SK-N-SH treated with all-trans-retinoic acid at 6 μM for 48 hours (cell line): ENCODE measurements around the gene GABBR2.
A peak's percentile ranks its signal among the peaks of the same experiment; 100 is the strongest.

Source experiments
- ATAC-seq: fragments of 200-7000 bp; cut with Tn5 transposase; 3 replicates; pipeline ENCODE4 v1.9.1; 2020; ENCODE audit warnings: mild to moderate bottlenecking, moderate library complexity
- ARNTL ChIP-seq: fragments of 450-650 bp; formaldehyde crosslinking; IDR thresholded peaks from 2 replicates; pipeline ENCODE4 v1.5.0; 2020; ENCODE audit warnings: low read depth, mild to moderate bottlenecking, moderate library complexity, borderline replicate concordance
- BACH2 ChIP-seq: fragments of 250-450 bp; sonication (Bioruptor Pico); IDR thresholded peaks from 2 replicates; pipeline ENCODE4 v1.9.0; 2021; ENCODE audit warnings: mild to moderate bottlenecking, borderline replicate concordance
- CSDC2 ChIP-seq: fragments of 250-450 bp; sonication (Bioruptor Pico); IDR thresholded peaks from 2 replicates; pipeline ENCODE4 v1.5.0; 2020; ENCODE audit warnings: mild to moderate bottlenecking, moderate library complexity
- ESRRG ChIP-seq: fragments of 250-450 bp; sonication (Bioruptor Pico); IDR thresholded peaks from 2 replicates; pipeline ENCODE4 v1.6.1; 2021; ENCODE audit warnings: mild to moderate bottlenecking
- ISL1 ChIP-seq: fragments of 250-450 bp; sonication (Bioruptor Pico); IDR thresholded peaks from 2 replicates; pipeline ENCODE4 v2.1.2; 2022; ENCODE audit warnings: mild to moderate bottlenecking, moderate library complexity
- PPARA ChIP-seq: fragments of 250-450 bp; sonication (Bioruptor Pico); IDR thresholded peaks from 2 replicates; pipeline ENCODE4 v1.5.0; 2020; ENCODE audit warnings: mild to moderate bottlenecking, borderline replicate concordance
- RARB ChIP-seq: fragments of 250-450 bp; sonication (Bioruptor Pico); IDR thresholded peaks from 2 replicates; pipeline ENCODE4 v1.8.0; 2021; ENCODE audit warnings: mild to moderate bottlenecking, moderate library complexity
- SNAI2 ChIP-seq: fragments of 250-450 bp; sonication (Bioruptor Pico); IDR thresholded peaks from 2 replicates; pipeline ENCODE4 v1.5.0; 2020; ENCODE audit warnings: mild to moderate bottlenecking, moderate library complexity
- TCF4 ChIP-seq: fragments of 250-450 bp; sonication (Bioruptor Pico); IDR thresholded peaks from 2 replicates; pipeline ENCODE4 v1.8.0; 2021; ENCODE audit warnings: mild to moderate bottlenecking, moderate library complexity, borderline replicate concordance
- TOX ChIP-seq: fragments of 250-450 bp; sonication (Bioruptor Pico); IDR thresholded peaks from 2 replicates; pipeline ENCODE4 v1.8.0; 2021; ENCODE audit warnings: mild to moderate bottlenecking, moderate library complexity, borderline replicate concordance
- ZC3H10 ChIP-seq: fragments of 250-450 bp; sonication (Bioruptor Pico); IDR thresholded peaks from 2 replicates; pipeline ENCODE4 v1.5.1; 2021; ENCODE audit warnings: mild to moderate bottlenecking, moderate library complexity
- ZFP3 ChIP-seq: fragments of 250-450 bp; sonication (Bioruptor Pico); IDR thresholded peaks from 2 replicates; pipeline ENCODE4 v1.5.0; 2020; ENCODE audit warnings: mild to moderate bottlenecking, moderate library complexity
- ZFP30 ChIP-seq: fragments of 450-650 bp; formaldehyde crosslinking; IDR thresholded peaks from 2 replicates; pipeline ENCODE4 v1.5.0; 2022; ENCODE audit warnings: mild to moderate bottlenecking, moderate library complexity
- ZNF565 ChIP-seq: fragments of 450-650 bp; formaldehyde crosslinking; conservative IDR thresholded peaks from 2 replicates; pipeline ENCODE4 v1.5.0; 2020; ENCODE audit warnings: low read depth, mild to moderate bottlenecking, moderate library complexity
- TF ChIP-seq, protein P1 (sequence below): fragments of 250-450 bp; sonication (Bioruptor Pico); IDR thresholded peaks from 2 replicates; pipeline ENCODE4 v1.5.0; 2020; ENCODE audit warnings: mild to moderate bottlenecking, moderate library complexity
- TF ChIP-seq, protein P2 (sequence below): fragments of 250-450 bp; sonication (Bioruptor Pico); IDR thresholded peaks from 2 replicates; pipeline ENCODE4 v1.5.1; 2021; ENCODE audit warnings: mild to moderate bottlenecking, moderate library complexity
- TF ChIP-seq, protein P3 (sequence below): fragments of 250-450 bp; sonication (Bioruptor Pico); IDR thresholded peaks from 2 replicates; pipeline ENCODE4 v1.8.0; 2020; ENCODE audit warnings: mild to moderate bottlenecking, moderate library complexity, borderline replicate concordance

Gene GABBR2

DNA sequence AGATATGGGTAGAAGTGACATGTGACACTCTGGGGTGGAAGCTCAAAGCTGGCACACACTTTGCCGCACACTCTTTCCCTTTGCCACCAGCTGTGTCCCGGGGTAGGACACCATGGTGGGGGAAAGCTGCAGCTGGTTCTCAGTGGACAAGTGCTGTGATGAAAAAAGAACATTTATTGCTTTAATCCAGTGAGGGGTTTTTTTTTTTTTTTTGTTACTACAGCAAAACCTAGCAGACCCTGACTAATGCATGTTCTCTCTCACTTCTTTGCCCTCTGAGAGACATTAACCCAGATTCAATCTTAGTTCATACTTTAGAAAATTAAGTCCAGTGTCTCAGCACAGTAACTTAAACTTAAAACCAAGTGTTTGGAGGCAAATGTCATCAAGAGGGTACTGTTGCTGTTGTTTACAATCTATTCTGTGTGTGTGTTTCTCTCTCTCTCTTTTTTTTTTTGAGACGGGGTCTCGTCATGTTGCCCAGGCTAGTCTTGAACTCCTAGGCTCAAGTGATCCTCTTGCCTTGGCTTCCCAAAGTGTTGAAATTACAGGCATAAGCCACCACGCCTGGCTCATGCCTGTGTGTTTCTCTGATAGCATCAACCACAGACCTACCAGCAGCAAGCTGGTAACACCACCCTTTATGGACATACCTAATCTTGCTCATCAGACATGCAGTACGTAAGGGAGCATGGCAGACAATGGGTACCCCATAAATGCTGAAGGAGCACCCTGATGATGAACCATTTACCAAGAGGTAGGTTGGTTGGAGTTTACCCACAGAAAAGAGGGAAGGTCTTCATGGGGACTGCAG, 368.5 kb downstream of the GABBR2 start:
- no peak for TF ChIP-seq RARB (CRISPR knock-in tag)
- no peak for TF ChIP-seq ZC3H10 (CRISPR knock-in tag)
- ATAC-seq = no peak

DNA sequence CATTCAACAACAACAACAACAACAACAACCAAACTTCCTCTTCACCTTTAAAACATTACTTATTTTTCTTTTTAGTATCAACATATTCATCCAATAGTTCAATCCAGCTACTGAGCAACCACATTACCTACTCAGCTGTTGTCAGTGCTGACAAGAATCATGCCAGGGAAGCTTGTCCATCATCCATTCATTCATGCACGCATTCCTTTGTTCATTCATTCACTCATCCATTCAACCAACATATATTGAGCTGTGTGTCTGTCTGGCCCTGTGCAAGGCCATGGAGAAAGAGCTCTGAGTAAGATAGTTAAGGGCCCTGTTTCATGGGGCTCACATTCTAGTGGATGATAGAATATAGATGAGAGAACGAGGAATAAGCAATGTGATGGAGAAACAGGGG, 373.1 kb downstream of the GABBR2 start:
- ATAC-seq = no peak
- TF ChIP-seq, protein P1, sequence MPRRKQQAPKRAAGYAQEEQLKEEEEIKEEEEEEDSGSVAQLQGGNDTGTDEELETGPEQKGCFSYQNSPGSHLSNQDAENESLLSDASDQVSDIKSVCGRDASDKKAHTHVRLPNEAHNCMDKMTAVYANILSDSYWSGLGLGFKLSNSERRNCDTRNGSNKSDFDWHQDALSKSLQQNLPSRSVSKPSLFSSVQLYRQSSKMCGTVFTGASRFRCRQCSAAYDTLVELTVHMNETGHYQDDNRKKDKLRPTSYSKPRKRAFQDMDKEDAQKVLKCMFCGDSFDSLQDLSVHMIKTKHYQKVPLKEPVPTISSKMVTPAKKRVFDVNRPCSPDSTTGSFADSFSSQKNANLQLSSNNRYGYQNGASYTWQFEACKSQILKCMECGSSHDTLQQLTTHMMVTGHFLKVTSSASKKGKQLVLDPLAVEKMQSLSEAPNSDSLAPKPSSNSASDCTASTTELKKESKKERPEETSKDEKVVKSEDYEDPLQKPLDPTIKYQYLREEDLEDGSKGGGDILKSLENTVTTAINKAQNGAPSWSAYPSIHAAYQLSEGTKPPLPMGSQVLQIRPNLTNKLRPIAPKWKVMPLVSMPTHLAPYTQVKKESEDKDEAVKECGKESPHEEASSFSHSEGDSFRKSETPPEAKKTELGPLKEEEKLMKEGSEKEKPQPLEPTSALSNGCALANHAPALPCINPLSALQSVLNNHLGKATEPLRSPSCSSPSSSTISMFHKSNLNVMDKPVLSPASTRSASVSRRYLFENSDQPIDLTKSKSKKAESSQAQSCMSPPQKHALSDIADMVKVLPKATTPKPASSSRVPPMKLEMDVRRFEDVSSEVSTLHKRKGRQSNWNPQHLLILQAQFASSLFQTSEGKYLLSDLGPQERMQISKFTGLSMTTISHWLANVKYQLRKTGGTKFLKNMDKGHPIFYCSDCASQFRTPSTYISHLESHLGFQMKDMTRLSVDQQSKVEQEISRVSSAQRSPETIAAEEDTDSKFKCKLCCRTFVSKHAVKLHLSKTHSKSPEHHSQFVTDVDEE (CRISPR knock-in tag) = no peak
- TF ChIP-seq ISL1 (CRISPR knock-in tag) (no peak), TCF4 (no peak), TOX (CRISPR knock-in tag) (no peak), ZC3H10 (CRISPR knock-in tag) (no peak), PPARA (CRISPR knock-in tag) (no peak), ESRRG (CRISPR knock-in tag) (no peak), RARB (CRISPR knock-in tag) (no peak)

DNA sequence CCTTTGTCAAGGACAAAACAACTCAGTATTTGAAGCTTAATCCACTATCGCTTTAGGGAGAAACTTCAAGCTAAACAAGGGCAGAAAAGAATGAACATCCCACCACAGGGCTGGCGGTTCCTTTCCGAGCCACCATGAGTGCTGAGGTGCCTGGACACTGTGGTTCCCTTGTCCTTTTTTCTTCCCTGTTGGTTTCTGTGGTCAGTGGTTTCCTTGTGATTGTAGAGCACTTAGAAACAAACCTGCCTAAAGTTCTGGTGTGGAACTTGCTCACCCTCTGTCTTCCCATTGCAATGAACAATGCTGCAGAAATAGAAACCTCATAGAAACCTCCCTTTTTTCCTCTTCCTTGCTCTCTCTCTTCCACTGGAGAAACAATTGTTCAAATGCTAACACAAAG, 373.9 kb downstream of the GABBR2 start:
- TF ChIP-seq SNAI2 (CRISPR knock-in tag) (no peak), ZFP3 (CRISPR knock-in tag) (no peak), TCF4 (no peak), ZNF565 (CRISPR knock-in tag) (no peak), ZC3H10 (CRISPR knock-in tag) (no peak)
- TF ChIP-seq, protein P2, sequence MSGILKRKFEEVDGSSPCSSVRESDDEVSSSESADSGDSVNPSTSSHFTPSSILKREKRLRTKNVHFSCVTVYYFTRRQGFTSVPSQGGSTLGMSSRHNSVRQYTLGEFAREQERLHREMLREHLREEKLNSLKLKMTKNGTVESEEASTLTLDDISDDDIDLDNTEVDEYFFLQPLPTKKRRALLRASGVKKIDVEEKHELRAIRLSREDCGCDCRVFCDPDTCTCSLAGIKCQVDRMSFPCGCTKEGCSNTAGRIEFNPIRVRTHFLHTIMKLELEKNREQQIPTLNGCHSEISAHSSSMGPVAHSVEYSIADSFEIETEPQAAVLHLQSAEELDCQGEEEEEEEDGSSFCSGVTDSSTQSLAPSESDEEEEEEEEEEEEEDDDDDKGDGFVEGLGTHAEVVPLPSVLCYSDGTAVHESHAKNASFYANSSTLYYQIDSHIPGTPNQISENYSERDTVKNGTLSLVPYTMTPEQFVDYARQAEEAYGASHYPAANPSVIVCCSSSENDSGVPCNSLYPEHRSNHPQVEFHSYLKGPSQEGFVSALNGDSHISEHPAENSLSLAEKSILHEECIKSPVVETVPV = no peak
- TF ChIP-seq, protein P3, sequence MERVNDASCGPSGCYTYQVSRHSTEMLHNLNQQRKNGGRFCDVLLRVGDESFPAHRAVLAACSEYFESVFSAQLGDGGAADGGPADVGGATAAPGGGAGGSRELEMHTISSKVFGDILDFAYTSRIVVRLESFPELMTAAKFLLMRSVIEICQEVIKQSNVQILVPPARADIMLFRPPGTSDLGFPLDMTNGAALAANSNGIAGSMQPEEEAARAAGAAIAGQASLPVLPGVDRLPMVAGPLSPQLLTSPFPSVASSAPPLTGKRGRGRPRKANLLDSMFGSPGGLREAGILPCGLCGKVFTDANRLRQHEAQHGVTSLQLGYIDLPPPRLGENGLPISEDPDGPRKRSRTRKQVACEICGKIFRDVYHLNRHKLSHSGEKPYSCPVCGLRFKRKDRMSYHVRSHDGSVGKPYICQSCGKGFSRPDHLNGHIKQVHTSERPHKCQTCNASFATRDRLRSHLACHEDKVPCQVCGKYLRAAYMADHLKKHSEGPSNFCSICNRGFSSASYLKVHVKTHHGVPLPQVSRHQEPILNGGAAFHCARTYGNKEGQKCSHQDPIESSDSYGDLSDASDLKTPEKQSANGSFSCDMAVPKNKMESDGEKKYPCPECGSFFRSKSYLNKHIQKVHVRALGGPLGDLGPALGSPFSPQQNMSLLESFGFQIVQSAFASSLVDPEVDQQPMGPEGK (CRISPR knock-in tag) = no peak
- no peak for ATAC-seq

DNA sequence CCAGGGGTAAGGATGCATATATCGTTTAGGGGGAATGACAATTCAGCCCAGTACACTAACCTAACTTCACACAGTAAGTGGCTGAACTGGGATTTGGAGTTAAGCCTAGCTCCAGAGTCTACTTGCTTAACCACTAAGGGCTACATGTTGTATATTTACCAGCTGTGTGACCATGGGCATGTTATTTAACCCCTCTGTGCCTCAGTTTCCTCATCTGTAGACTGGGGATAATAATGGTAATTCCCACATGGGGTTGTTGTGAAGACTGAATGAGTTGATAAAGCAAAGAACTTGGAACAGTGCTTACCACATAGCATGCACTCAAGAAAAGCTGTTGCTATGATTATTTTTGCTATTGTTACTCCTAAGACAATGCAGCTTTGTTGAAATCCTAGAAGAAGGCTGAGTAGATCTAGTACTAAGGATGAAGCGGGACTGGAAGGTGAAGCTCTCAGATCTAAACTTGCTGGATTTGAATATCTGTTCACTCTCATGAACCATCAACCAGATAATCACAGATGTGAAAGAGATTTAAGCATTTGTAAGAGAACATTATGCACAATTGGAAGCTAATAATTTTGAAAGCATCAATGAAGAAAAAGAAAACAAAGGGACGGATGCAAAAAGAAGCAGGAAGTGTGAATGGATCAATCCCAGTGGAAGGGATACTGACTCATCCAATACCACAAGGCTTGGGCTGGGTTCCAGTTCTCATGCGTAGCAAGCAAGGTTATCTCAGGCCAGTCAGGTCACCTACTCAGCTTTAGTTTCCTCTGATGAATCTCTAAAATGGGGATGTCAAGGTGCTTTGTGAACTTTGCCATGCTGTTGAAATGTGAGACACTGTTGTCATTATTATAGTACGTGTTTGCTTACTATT, 374.8 kb downstream of the GABBR2 start:
- no peak for TF ChIP-seq ZFP30 (CRISPR knock-in tag)
- TF ChIP-seq, protein P3 (CRISPR knock-in tag) = no peak
- no peak for TF ChIP-seq ARNTL (CRISPR knock-in tag)
- TF ChIP-seq ZC3H10 (CRISPR knock-in tag) = no peak
- TF ChIP-seq, protein P2 = no peak
- TF ChIP-seq ZNF565 (CRISPR knock-in tag) = no peak
- TF ChIP-seq CSDC2 = no peak
- no peak for TF ChIP-seq BACH2 (CRISPR knock-in tag)
- TF ChIP-seq, all 23 proteins: peak for 0

More for the DNA sequence above, 374.8 kb downstream of the GABBR2 start:
- peak; percentile 71 for ATAC-seq
